ENCODE data around the gene CAB39L. TPM values are rescaled to one million over a fixed set of nuclear protein-coding genes. Genes with fewer than 3 reads are reported as not detected.

Gene CAB39L
- total RNA-seq, 1 experiment from 2014 or later = 3.6 TPM

DNA sequence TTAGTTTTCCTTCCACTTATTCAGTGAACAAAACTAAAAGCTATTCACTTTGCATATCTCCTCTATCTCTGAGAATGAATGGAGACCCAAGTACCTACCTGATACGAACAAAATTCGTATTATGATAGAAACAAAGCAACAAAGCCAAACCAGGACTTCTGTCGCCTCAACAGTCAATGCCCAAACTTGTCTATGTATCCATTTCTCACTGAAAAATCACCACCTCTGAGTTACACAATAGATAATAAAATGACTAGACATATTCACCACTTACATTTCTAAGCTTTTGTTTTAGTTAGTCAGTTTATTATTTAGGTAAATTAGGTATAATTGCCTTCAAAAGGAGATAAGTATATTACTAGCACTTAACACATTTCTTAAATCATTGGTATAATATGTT, 67.7 kb downstream of the CAB39L start:
- BruUV-seq (replicated peaks) = no TSS peak
- no peaks in the 10 kb centered on the region for H3K36me3 ChIP-seq (ENCODE audit: insufficient read depth, low read length, poor library complexity, severe bottlenecking)
- H3K27me3 ChIP-seq (replicated peaks; ENCODE audit: insufficient read depth, low read depth, low read length, poor library complexity) = no peaks in the 10 kb centered on the region
- H3K4me1 ChIP-seq (ENCODE audit: insufficient read depth, low read length, poor library complexity, severe bottlenecking) = peaks cover 3% of the 10 kb centered on the region
- no peak for DNase-seq (ENCODE audit: low spot score)
- H3K4me3 ChIP-seq (ENCODE audit: low read depth, low read length, poor library complexity, severe bottlenecking) = no peak overlapping the region
- no peak overlapping the region for H3K27ac ChIP-seq (ENCODE audit: low read depth, low read length, poor library complexity, severe bottlenecking)
- ChIA-PET CTCF (no interaction called here), POLR2A (ENCODE audit: low non-redundant PET) (no interaction called here)
- intact Hi-C loops (cut with micrococcal nuclease; ENCODE audit: unreplicated experiment) = no loop called here
- no peaks in the 10 kb centered on the region for H3K9me3 ChIP-seq (ENCODE audit: low read depth, low read length, poor library complexity, severe bottlenecking)
- TF ChIP-seq EZH2 (IDR thresholded peaks at IDR 0.05; ENCODE audit: borderline replicate concordance, low read depth, low read length, poor library complexity, severe bottlenecking) = no peak
- TF ChIP-seq, protein P1, sequence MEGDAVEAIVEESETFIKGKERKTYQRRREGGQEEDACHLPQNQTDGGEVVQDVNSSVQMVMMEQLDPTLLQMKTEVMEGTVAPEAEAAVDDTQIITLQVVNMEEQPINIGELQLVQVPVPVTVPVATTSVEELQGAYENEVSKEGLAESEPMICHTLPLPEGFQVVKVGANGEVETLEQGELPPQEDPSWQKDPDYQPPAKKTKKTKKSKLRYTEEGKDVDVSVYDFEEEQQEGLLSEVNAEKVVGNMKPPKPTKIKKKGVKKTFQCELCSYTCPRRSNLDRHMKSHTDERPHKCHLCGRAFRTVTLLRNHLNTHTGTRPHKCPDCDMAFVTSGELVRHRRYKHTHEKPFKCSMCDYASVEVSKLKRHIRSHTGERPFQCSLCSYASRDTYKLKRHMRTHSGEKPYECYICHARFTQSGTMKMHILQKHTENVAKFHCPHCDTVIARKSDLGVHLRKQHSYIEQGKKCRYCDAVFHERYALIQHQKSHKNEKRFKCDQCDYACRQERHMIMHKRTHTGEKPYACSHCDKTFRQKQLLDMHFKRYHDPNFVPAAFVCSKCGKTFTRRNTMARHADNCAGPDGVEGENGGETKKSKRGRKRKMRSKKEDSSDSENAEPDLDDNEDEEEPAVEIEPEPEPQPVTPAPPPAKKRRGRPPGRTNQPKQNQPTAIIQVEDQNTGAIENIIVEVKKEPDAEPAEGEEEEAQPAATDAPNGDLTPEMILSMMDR (conservative IDR thresholded peaks at IDR 0.05; ENCODE audit: low read depth, low read length) = no peak

DNA sequence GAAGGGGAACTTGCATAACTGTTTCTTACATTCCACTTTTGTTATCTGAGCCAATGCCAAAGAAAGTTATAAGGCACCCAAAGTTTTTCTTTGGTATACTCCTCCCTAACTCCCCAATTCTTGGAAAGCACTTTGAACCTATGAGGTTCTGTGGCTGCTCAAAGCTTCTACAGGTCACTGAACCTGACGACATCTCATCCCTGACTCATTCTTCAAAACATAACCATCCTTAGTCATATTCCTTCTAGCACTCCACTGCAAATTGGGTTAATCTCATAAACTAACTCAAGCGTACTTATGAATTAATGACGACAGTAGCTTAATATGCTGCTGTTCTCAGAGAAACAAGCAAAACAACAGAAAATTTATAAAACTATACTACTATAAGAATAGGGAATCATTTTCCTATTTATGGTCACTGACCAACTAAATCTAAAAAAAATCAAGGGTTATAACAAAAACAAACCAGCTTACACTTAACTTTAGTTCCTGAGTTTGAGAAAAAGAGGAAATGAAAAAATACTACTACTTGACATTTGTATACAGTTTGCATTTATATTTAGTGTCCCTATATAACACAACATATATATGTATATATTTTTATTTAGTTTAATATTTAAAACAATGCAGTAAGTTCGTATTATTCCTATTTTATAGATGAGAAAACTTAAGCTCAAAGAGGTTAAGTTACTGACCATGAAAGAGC, 69.1 kb downstream of the CAB39L start:
- Histone ChIP-seq H3K36me3 (ENCODE audit: insufficient read depth, low read length, poor library complexity, severe bottlenecking) (no peaks in the 10 kb centered on the region), H3K27ac (ENCODE audit: low read depth, low read length, poor library complexity, severe bottlenecking) (no peak overlapping the region), H3K4me1 (ENCODE audit: insufficient read depth, low read length, poor library complexity, severe bottlenecking) (peaks cover 3% of the 10 kb centered on the region), H3K4me3 (ENCODE audit: low read depth, low read length, poor library complexity, severe bottlenecking) (no peak overlapping the region), H3K9me3 (ENCODE audit: low read depth, low read length, poor library complexity, severe bottlenecking) (no peaks in the 10 kb centered on the region), H3K27me3 (replicated peaks; ENCODE audit: insufficient read depth, low read depth, low read length, poor library complexity) (no peaks in the 10 kb centered on the region)
- BruUV-seq (replicated peaks) = no TSS peak
- peak; percentile 34 for DNase-seq (ENCODE audit: low spot score)
- TF ChIP-seq, protein P1 (conservative IDR thresholded peaks at IDR 0.05; ENCODE audit: low read depth, low read length) = no peak
- TF ChIP-seq EZH2 (IDR thresholded peaks at IDR 0.05; ENCODE audit: borderline replicate concordance, low read depth, low read length, poor library complexity, severe bottlenecking) = no peak
- ChIA-PET POLR2A (ENCODE audit: low non-redundant PET) (no interaction called here), CTCF (no interaction called here)
- intact Hi-C loops (cut with micrococcal nuclease; ENCODE audit: unreplicated experiment) = no loop called here

DNA sequence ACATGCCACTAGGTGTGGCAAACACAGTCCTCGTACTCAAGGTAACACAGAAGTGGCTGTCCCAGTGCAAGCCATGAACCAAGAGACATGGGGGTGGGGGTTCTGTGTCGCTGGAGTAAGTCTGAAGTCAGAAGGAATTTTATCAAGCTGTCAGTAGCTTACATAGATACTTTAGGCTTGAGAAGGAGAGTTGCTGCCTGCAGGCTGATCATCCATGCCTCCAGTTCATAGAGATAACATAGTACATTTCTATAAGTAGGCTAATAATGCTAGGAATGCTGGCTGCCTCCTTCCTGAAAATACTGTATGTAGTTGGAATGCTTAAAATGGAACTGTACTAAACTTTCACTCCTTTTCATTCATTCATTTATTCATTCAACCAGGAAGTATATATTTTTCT, 70.1 kb downstream of the CAB39L start:
- Histone ChIP-seq H3K4me1 (ENCODE audit: insufficient read depth, low read length, poor library complexity, severe bottlenecking) (peaks cover 3% of the 10 kb centered on the region), H3K9me3 (ENCODE audit: low read depth, low read length, poor library complexity, severe bottlenecking) (no peaks in the 10 kb centered on the region), H3K27me3 (replicated peaks; ENCODE audit: insufficient read depth, low read depth, low read length, poor library complexity) (no peaks in the 10 kb centered on the region), H3K36me3 (ENCODE audit: insufficient read depth, low read length, poor library complexity, severe bottlenecking) (no peaks in the 10 kb centered on the region), H3K27ac (ENCODE audit: low read depth, low read length, poor library complexity, severe bottlenecking) (no peak overlapping the region), H3K4me3 (ENCODE audit: low read depth, low read length, poor library complexity, severe bottlenecking) (no peak overlapping the region)
- BruUV-seq (replicated peaks) = no TSS peak
- TF ChIP-seq, protein P1 (conservative IDR thresholded peaks at IDR 0.05; ENCODE audit: low read depth, low read length) = no peak
- no peak for TF ChIP-seq EZH2 (IDR thresholded peaks at IDR 0.05; ENCODE audit: borderline replicate concordance, low read depth, low read length, poor library complexity, severe bottlenecking)
- intact Hi-C loops (cut with micrococcal nuclease; ENCODE audit: unreplicated experiment) = no loop called here
- CTCF ChIA-PET = no interaction called here
- POLR2A ChIA-PET (ENCODE audit: low non-redundant PET) = no interaction called here
- DNase-seq (ENCODE audit: low spot score) = no peak
